Measurements from ENCODE around the gene PRLR.
"Not testable (repeated sequence)": the region's sequence is repeated elsewhere in the genome, so short reads cannot be mapped to it uniquely, and the experiment has no call there.

PRLR gene

GRCh38 chr5:35124932-35125331 is 105.4 kb downstream of the PRLR start:
- DNase-seq (ENCODE audit: low spot score): no peak

DNA sequence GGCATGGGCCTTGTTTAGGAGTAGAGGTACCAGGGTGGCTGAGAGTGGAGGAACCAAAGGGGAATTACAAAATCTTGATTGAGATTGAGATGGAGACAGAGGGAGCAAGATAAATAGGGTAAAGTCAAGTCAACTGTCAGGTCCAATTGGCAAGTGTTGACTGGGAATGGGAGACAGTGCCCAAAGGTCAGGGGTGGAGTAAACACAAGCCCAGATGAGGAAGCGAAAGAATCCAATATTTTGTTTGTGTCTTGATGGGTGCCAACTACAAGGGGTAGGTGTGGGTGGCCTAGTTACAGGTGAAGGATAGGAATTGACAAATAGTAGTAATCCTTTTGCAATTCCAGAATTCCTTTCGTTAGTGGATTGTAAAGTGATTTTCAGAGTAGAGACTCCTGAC is 107.5 kb downstream of the PRLR start:
- no peak for DNase-seq (ENCODE audit: low spot score)

- no peak for DNase-seq (ENCODE audit: low spot score)
Measured at GRCh38 chr5:35120715-35121114, 109.6 kb downstream of the PRLR start.

DNA sequence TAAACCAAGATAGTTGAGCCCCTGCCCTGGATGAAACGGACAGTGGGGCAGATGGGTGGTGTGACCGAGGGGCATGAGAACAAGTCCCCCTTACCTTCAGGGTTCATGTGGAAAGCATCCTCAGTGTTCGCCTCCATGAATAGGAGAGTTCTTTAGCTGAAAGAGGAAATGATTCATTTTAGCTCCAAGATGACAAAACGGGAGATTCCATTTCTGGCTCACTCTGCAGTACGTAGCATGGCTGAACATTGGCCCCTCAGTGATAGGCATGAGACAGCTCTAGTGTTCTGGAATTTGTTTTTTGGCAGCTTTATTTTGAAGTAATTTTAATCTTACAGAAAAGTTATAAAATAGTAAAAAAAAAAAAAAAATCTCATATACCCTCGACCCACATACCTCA is 112.3 kb downstream of the PRLR start:
- no peak for DNase-seq (ENCODE audit: low spot score)

DNA sequence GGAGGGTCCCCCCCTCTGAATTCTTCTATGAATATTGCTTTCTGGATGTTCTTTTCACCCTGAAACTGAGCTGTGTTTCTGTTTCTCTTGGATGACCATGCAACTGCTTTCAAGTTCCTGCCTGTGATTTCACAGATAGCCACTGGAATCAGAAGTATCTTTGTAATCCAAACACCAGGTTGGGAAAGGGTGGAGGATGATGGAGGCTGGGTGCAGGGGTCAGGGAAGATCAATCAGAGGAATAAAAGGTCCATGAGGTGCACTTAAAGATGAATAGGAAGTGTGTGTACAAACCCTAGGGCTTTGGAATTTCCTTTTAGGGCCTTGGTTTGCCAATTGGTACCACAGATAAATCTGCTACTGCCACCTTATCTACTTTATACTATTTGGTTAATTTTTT is 114.4 kb downstream of the PRLR start:
- no peak for DNase-seq (ENCODE audit: low spot score)

DNA sequence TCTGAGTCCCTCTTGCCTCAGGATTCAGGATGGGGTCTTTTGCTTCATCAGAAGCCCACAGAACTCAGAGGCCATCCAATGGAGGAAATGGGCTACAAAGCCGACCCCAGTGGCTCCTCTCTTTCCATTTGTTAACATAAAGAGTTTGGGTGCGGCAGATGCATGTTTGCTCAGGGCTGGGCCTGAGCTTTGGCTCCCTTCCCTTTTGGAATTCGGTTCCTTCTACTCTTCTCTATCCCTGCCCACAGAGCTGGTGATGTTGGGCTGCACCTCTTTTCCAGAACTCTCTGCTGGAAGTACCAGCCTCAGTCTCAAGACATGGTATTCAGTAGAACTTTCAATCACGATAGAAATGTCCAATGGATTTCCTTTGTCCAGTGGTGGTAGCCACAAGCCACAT is 115.6 kb downstream of the PRLR start:
- DNase-seq (ENCODE audit: low spot score): no peak

- no peak for DNase-seq (ENCODE audit: low spot score)
Measured at GRCh38 chr5:35112300-35112699, 118.0 kb downstream of the PRLR start.

- DNase-seq (ENCODE audit: low spot score): not testable (repeated sequence)
Measured at GRCh38 chr5:35104550-35104949, 125.7 kb downstream of the PRLR start.

DNA sequence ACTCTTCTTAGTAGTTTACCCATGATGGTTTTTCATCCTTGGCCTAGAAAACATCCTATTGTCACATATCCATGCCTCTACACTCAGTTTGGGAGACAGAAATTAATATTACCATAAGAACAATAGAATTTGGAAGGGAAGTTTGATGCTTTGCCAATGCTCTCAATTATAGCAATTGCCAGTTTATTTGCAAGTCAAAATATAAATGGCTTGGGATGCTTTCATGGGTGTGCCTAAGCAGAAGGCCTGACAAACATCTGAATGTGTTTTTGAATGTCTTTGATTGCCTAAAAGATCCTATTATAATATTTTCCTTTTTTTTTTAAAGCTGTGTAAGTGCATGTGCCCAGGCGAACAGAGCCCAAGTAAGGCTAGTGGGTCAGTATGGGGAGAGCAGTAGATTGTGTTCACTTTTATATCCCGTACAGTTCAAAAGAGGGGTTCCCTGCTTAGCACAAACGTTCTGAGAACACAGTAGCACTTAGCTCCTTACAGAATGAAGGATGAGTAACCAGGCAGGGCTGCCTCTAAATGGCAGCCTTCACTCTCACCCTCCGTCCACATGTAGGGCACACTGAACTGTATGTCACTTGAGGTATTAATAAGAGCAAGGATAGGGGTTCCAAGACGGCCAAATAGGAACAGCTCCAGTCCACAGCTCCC is 126.5 kb downstream of the PRLR start:
- no peak for DNase-seq (ENCODE audit: low spot score)

- not testable (repeated sequence) for DNase-seq (ENCODE audit: low spot score)
Measured at GRCh38 chr5:35101720-35102119, 128.6 kb downstream of the PRLR start.

DNA sequence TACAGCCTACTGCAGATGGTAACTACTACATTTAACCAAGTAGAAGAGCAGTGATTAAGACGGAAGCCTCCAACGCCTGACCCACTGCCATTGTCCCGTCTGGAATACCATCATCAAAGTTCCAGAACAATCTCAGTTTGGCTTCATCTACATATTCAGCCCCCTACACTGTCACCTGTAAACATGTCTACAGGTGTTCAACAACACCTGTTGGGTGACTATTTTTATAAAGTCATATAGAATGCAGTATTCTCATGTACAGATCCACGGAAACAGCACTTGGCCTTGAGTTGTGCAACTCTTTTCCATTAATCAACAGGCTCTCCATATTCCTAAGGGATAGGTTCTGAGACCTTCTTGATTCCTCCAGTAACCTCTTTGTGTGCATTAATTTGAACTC is 129.3 kb downstream of the PRLR start:
- no peak for DNase-seq (ENCODE audit: low spot score)

DNA sequence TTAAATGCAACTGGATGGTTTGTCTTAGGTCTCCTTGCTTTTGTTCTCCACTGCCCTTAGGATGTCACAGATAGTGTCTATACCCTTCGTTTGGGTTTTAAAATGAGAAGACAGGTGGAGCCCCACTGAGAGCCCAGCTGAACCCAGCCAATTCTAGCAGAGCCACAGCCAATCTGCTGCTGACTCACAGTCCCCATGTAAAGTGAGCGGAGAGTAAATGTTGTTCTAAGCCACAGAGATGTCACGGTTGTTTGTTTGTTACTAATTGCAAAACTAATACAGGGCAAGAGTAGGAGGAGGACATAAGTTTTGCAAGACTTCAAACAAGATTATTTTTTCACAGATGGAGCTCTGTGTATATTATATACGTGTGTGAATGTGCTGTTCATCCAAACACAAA is 132.1 kb downstream of the PRLR start:
- no peak for DNase-seq (ENCODE audit: low spot score)

GRCh38 chr5:35096932-35097331 is 133.4 kb downstream of the PRLR start:
- DNase-seq (ENCODE audit: low spot score): no peak

DNA sequence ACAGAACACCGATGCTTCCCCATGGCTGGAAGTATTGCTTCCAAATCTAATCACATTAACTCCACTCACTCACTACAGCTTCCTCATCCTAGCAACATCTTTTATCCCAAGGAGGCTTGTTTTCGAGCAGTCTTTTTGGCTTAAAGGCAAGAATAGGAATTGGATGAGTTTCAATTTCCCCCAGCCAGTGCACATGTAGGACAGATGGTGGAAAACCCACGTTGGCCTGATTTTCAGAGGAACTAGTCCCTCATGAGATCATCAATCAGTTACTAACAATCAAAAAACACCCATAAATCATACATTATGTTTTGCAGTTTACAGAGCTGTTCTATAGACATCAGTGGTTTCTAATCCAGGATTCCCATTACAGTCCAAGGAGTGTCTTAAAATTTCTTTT is 134.1 kb downstream of the PRLR start:
- no peak for DNase-seq (ENCODE audit: low spot score)

GRCh38 chr5:35095366-35095765 is 134.9 kb downstream of the PRLR start:
- no peak for DNase-seq (ENCODE audit: low spot score)

GRCh38 chr5:35094948-35095347 is 135.3 kb downstream of the PRLR start:
- DNase-seq (ENCODE audit: low spot score): no peak

GRCh38 chr5:35092703-35093102 is 137.6 kb downstream of the PRLR start:
- no peak for DNase-seq (ENCODE audit: low spot score)

DNA sequence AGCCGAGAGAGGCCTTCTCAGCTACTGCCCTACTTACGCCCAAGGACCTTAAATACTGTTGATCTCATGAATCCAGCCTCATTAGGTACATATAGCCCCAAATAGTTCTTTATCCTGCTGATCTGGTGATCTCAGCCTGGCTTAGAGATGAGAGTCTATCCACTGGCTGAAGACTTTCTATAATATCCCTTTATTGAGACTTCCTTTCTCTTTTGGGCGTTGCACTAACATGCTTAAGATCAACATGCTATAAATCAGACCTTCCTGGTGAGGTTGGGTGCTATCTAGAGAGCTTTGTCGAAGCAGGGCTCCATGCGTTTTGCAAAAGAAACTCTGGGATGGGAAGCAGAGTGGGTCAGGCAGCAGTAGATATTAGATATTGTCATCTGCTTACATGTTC is 138.6 kb downstream of the PRLR start:
- no peak for DNase-seq (ENCODE audit: low spot score)

GRCh38 chr5:35089334-35090314 is 140.7 kb downstream of the PRLR start:
- DNase-seq (ENCODE audit: low spot score): peak; percentile 73

DNA sequence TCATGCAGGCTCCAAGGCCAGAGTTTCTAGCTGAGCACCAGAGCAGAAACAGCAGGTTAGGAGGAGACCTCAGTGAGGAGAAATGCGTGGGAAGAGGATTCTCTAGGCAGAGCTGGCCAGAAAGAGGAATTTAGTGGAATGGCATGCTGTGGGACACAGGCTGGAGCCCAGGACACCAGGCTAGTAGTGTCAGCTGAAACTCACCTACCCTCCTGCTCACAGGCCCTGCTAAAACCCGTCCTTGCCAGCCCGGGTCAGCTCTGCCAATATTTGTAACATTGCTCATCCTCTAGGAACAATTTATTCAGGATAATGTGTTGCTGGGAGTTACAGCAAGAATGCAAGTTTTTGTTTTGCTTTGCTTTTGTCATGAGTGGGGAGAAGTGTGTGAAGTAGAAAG is 142.3 kb downstream of the PRLR start:
- no peak for DNase-seq (ENCODE audit: low spot score)

DNA sequence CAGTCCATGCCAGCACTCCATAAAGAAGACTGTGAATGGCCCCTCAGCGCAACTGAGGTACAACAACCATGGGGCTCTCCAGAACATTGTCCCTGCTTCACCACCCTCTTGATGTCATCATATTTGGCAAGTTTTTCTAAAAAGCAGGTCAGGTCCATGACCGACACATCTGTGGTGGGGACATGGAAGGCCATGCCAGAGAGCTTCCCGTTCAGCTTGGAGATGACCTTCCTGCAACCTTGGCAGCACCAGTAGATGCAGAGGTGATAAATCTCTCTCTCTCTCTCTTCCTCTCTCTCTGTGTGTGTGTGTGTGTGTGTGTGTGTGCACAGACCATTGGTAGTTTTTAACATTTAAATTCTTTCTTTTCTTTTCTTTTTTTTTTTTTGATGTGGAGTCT is 147.1 kb downstream of the PRLR start:
- no peak for DNase-seq (ENCODE audit: low spot score)

GRCh38 chr5:35082530-35082929 is 147.8 kb downstream of the PRLR start:
- DNase-seq (ENCODE audit: low spot score): no peak

- DNase-seq (ENCODE audit: low spot score): no peak
Measured at GRCh38 chr5:35081134-35081533, 149.2 kb downstream of the PRLR start.

Measured in NAMALWA (cell line).